DND-41 (cell line): Measurements from ENCODE around the gene ABHD1.

ENCODE experiments used
- CTCF ChIP-seq: IDR thresholded peaks from 2 replicates; pipeline ENCODE4 v1.5.1; 2012; ENCODE audit warnings: borderline replicate concordance, low read length, moderate library complexity, mild to moderate bottlenecking; ENCODE audit not compliant: poor library complexity, severe bottlenecking; ENCODE audit errors: extremely low read depth
- EZH2 ChIP-seq: IDR thresholded peaks from 3 replicates; pipeline ENCODE4 v1.6.1; 2012; ENCODE audit warnings: borderline replicate concordance, low read depth, mild to moderate bottlenecking, moderate library complexity, low read length, inconsistent platforms; ENCODE audit not compliant: severe bottlenecking

DNA sequence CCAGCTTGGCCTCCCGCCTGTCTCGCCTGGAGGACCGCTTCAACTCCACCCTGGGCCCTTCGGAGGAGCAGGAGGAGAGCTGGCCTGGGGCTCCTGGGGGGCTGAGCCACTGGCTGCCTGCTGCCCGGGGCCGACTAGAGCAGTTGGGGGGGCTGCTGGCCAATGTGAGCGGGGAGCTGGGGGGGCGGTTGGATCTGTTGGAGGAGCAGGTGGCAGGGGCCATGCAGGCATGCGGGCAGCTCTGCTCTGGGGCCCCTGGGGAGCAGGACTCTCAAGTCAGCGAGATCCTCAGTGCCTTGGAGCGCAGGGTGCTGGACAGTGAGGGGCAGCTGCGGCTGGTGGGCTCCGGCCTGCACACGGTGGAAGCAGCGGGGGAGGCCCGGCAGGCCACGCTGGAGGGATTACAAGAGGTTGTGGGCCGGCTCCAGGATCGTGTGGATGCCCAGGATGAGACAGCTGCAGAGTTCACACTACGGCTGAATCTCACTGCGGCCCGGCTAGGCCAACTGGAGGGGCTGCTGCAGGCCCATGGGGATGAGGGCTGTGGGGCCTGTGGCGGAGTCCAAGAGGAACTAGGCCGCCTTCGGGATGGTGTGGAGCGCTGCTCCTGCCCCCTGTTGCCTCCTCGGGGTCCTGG, 40.7 kb upstream of the ABHD1 start:
- TF ChIP-seq EZH2 = no peak
- TF ChIP-seq CTCF = no peak
